Upper lobe of left lung (tissue), 4 donors: ENCODE results near the gene MTERF2.

ENCODE experiments used
- POLR2A ChIP-seq, 4 donors: fragments of 450-650 bp; IDR thresholded peaks; one replicate each; pipeline ENCODE4 v1.5.1; 2016 to 2017; ENCODE audit warnings: antibody characterized with exemption in 4 of 4, mild to moderate bottlenecking in 2 of 4
- POLR2AphosphoS5 ChIP-seq, 2 donors: sonication (generic); formaldehyde crosslinking; IDR thresholded peaks; one replicate each; pipeline ENCODE4 v1.5.1; 2017; ENCODE audit warnings: antibody characterized with exemption in 2 of 2
- TF ChIP-seq, protein P1 (sequence below), 6 experiments: fragments of 450-650 bp in 4 of 6; fragments of 200-600 bp in 2 of 6; sonication (generic) in 2 of 6; IDR thresholded peaks; one replicate each; pipeline ENCODE4 v1.5.1; 2016 to 2019; ENCODE audit warnings: antibody characterized with exemption in 6 of 6

DNA sequence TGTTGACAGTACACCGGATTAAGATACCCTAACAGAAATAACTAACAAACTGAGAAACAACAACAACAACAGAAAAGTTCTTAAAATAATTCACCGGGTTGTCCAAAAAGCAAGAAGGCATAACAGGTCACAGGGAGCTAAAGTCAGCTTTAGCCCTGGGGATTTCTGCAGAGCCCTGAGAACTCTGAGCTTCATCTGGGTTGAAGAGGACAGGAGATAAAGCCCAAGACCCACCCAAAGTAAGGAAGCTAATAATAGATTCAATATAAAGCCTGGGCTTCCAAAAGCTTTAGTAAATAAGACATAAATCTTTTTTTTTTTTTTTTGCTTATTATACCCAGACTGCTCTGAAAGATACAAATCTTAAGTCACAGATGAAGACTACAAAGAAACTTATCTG lies 44.1 kb upstream of the MTERF2 start:
- TF ChIP-seq POLR2AphosphoS5 (IDR thresholded peaks at IDR 0.05) = no peak
- TF ChIP-seq, protein P1, sequence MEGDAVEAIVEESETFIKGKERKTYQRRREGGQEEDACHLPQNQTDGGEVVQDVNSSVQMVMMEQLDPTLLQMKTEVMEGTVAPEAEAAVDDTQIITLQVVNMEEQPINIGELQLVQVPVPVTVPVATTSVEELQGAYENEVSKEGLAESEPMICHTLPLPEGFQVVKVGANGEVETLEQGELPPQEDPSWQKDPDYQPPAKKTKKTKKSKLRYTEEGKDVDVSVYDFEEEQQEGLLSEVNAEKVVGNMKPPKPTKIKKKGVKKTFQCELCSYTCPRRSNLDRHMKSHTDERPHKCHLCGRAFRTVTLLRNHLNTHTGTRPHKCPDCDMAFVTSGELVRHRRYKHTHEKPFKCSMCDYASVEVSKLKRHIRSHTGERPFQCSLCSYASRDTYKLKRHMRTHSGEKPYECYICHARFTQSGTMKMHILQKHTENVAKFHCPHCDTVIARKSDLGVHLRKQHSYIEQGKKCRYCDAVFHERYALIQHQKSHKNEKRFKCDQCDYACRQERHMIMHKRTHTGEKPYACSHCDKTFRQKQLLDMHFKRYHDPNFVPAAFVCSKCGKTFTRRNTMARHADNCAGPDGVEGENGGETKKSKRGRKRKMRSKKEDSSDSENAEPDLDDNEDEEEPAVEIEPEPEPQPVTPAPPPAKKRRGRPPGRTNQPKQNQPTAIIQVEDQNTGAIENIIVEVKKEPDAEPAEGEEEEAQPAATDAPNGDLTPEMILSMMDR (IDR thresholded peaks at IDR 0.05) = no peak
- no peak for TF ChIP-seq POLR2A (IDR thresholded peaks at IDR 0.05)
